ENCODE measurements around the gene CRYBB3.
"Not testable (repeated sequence)": the region's sequence is repeated elsewhere in the genome, so short reads cannot be mapped to it uniquely, and the experiment has no call there.

- TF ChIP-seq CTCF (IDR thresholded peaks at IDR 0.05; ENCODE audit: low read depth, low read length); EZH2phosphoT487 (IDR thresholded peaks at IDR 0.05; ENCODE audit: low read depth): not testable (repeated sequence)
Measured at GRCh38 chr22:25255169-25255568, 55.5 kb downstream of the CRYBB3 start.

Measured in OCI-LY3 (cell line).